Activated T-helper 1 cell treated with anti-CD3 and anti-CD28 coated beads, Interleukin-12 subunit alpha, Interleukin-12 subunit beta, Interleukin-2, Interleukin-4 antibody, amounts not matched to agents 30 ng/mL and 10 ng/mL and 1 ng/mL, durations not matched to agents 14 hours and 24 hours and 36 hours (primary cell): ENCODE data around the gene NFYB. TPM values are rescaled to one million over a fixed set of nuclear protein-coding genes. Genes with fewer than 3 reads are reported as not detected.

Source experiments
- DNase-seq: peaks from one replicate; pipeline ENCODE4 v3.0.0; 2021; ENCODE audit warnings: low spot score
- H3K27ac Mint-ChIP-seq: one replicate; pipeline ENCODE4 v1.8.0; 2021; ENCODE audit warnings: mild to moderate bottlenecking, mixed read lengths
- H3K27me3 Mint-ChIP-seq: one replicate; pipeline ENCODE4 v1.8.0; 2022; ENCODE audit warnings: mild to moderate bottlenecking, moderate library complexity, mixed read lengths; ENCODE audit not compliant: insufficient read depth
- H3K36me3 Mint-ChIP-seq: one replicate; pipeline ENCODE4 v1.8.0; 2021; ENCODE audit warnings: low read depth, mixed read lengths
- H3K4me1 Mint-ChIP-seq: one replicate; pipeline ENCODE4 v1.8.0; 2021; ENCODE audit warnings: low read depth, mixed read lengths
- H3K4me3 Mint-ChIP-seq: one replicate; pipeline ENCODE4 v1.8.0; 2021; ENCODE audit warnings: mild to moderate bottlenecking, moderate library complexity, mixed read lengths
- H3K9me3 Mint-ChIP-seq: one replicate; pipeline ENCODE4 v1.8.0; 2021; ENCODE audit warnings: mixed read lengths
- intact Hi-C: fragments of 100-400 bp; cut with micrococcal nuclease; formaldehyde crosslinking; loops from one replicate; pipeline ENCODE4 v1.15.1; 2024
- total RNA-seq: library from RNA; stranded (reverse); gene quantifications from 2 replicates; pipeline ENCODE4 v1.2.3, GENCODE V29; 2022

NFYB gene
- total RNA-seq, 1 donor from 2014 or later, result 25.0 TPM

GRCh38 chr12:104094284-104094683 is 43.7 kb downstream of the NFYB start:
- Mint-ChIP-seq H3K27ac (no peak overlapping the region), H3K27me3 (no peaks in the 10 kb centered on the region), H3K9me3 (no peaks in the 10 kb centered on the region), H3K36me3 (peaks cover 38% of the 10 kb centered on the region), H3K4me3 (no peak overlapping the region), H3K4me1 (no peaks in the 10 kb centered on the region)
- intact Hi-C loops, result no loop called here
- DNase-seq, result no peak

DNA sequence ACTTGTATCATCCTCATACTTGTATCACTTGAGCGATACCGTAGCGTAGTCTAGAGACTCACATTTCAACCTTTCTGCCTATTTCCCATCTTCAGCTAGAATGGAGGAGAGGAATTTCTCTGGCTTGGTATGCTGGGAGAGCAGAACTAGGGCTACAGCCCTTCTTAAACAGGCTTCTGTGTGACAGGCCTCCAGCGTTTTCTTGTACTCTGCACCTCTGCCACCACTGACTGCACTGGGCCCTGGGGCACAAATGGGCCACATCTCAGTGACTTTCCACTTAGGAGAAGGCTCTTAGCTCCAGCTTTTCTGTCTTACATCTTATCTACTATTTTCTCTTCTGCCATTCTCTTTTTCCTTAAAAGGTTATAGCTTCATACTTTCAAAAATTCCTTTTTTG is 46.9 kb downstream of the NFYB start:
- Mint-ChIP-seq H3K4me3 (no peak overlapping the region), H3K36me3 (peaks cover 32% of the 10 kb centered on the region), H3K27ac (peak overlapping the region; percentile 8), H3K27me3 (no peaks in the 10 kb centered on the region), H3K9me3 (no peaks in the 10 kb centered on the region), H3K4me1 (no peaks in the 10 kb centered on the region)
- intact Hi-C loops, result no loop called here
- no peak for DNase-seq

DNA sequence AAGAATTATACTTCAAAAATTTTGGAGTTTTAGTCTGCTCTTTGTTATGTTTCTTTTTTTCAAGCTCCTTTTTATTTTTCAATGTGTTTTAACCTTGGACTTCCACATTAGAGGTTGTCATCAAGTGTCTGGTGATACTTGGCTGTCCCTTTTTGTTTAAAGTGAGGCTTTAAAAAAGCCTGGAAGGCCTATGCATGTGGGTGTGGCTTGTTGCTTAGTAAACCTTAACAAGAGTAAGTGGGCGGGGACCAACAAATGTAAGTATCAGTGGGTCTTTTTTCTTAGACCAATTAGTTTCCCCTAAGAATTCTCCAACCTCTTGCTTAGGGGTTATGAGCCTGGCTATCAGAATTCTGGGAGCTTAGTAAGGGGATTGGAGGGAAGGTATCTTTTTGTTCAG is 47.3 kb downstream of the NFYB start:
- no peaks in the 10 kb centered on the region for H3K4me1 Mint-ChIP-seq
- DNase-seq, result no peak
- no peaks in the 10 kb centered on the region for H3K9me3 Mint-ChIP-seq
- peaks cover 33% of the 10 kb centered on the region for H3K36me3 Mint-ChIP-seq
- no peak overlapping the region for H3K27ac Mint-ChIP-seq
- no peaks in the 10 kb centered on the region for H3K27me3 Mint-ChIP-seq
- no peak overlapping the region for H3K4me3 Mint-ChIP-seq
- intact Hi-C loops, result no loop called here

GRCh38 chr12:104083769-104084475 is 54.1 kb downstream of the NFYB start:
- no peaks in the 10 kb centered on the region for H3K9me3 Mint-ChIP-seq
- no peak overlapping the region for H3K4me3 Mint-ChIP-seq
- H3K4me1 Mint-ChIP-seq, result peaks cover 16% of the 10 kb centered on the region
- peak overlapping the region; percentile 45 for H3K27ac Mint-ChIP-seq
- intact Hi-C loops, result loop anchor here (1.0 kb wide), 3 partner anchors 20 to 159 kb away; partner anchors contain the start of gene HCFC2
- H3K27me3 Mint-ChIP-seq, result no peaks in the 10 kb centered on the region
- no peak for DNase-seq
- H3K36me3 Mint-ChIP-seq, result peaks cover 30% of the 10 kb centered on the region

- Mint-ChIP-seq H3K36me3 (peaks cover 28% of the 10 kb centered on the region), H3K4me3 (no peak overlapping the region), H3K9me3 (no peaks in the 10 kb centered on the region), H3K4me1 (peaks cover 16% of the 10 kb centered on the region), H3K27ac (no peak overlapping the region), H3K27me3 (no peaks in the 10 kb centered on the region)
- DNase-seq, result no peak
- intact Hi-C loops, result no loop called here
Measured at GRCh38 chr12:104080764-104081163, 57.2 kb downstream of the NFYB start.

GRCh38 chr12:104079024-104079423 is 59.0 kb downstream of the NFYB start:
- H3K4me1 Mint-ChIP-seq, result peaks cover 8% of the 10 kb centered on the region
- no peak overlapping the region for H3K27ac Mint-ChIP-seq
- no peak overlapping the region for H3K4me3 Mint-ChIP-seq
- no peaks in the 10 kb centered on the region for H3K9me3 Mint-ChIP-seq
- H3K36me3 Mint-ChIP-seq, result peaks cover 19% of the 10 kb centered on the region
- DNase-seq, result no peak
- intact Hi-C loops, result no loop called here
- H3K27me3 Mint-ChIP-seq, result no peaks in the 10 kb centered on the region

GRCh38 chr12:104073699-104074098 is 64.3 kb downstream of the NFYB start:
- no peaks in the 10 kb centered on the region for H3K4me1 Mint-ChIP-seq
- no peak overlapping the region for H3K4me3 Mint-ChIP-seq
- no peaks in the 10 kb centered on the region for H3K27me3 Mint-ChIP-seq
- peaks cover 14% of the 10 kb centered on the region for H3K36me3 Mint-ChIP-seq
- no peak for DNase-seq
- no peaks in the 10 kb centered on the region for H3K9me3 Mint-ChIP-seq
- intact Hi-C loops, result no loop called here
- no peak overlapping the region for H3K27ac Mint-ChIP-seq

GRCh38 chr12:104072099-104072498 is 65.9 kb downstream of the NFYB start:
- no peaks in the 10 kb centered on the region for H3K27me3 Mint-ChIP-seq
- no peaks in the 10 kb centered on the region for H3K9me3 Mint-ChIP-seq
- H3K4me3 Mint-ChIP-seq, result no peak overlapping the region

More at GRCh38 chr12:104072099-104072498, 65.9 kb downstream of the NFYB start:
- intact Hi-C loops, result no loop called here
- no peak overlapping the region for H3K27ac Mint-ChIP-seq
- peaks cover 22% of the 10 kb centered on the region for H3K36me3 Mint-ChIP-seq
- H3K4me1 Mint-ChIP-seq, result peaks cover 3% of the 10 kb centered on the region
- DNase-seq, result no peak

Other genes starting within 250 kb of the NFYB start
- 427 and 446 TPM in 2 replicates for gene HSP90B1, start 207.8 kb downstream of the NFYB start, total RNA-seq
- 80.4 and 81.6 TPM in 2 replicates for gene TDG, start 172.3 kb downstream of the NFYB start, total RNA-seq
- gene GLT8D2, start 88.0 kb downstream of the NFYB start, total RNA-seq, result 0.13 TPM in 1 of 2 replicates, not detected in the other
- gene HCFC2, start 73.7 kb downstream of the NFYB start, total RNA-seq, result 8.5 and 8.9 TPM in 2 replicates
- 93.3 and 103 TPM in 2 replicates for gene TXNRD1, start 77.6 kb upstream of the NFYB start, total RNA-seq
- 10.5 and 10.6 TPM in 2 replicates for gene EID3, start 165.5 kb upstream of the NFYB start, total RNA-seq